ACHN (cell line): ENCODE data around the gene CD1E.
"Not testable (repeated sequence)": the region's sequence is repeated elsewhere in the genome, so short reads cannot be mapped to it uniquely, and the experiment has no call there.

ENCODE experiments used
- DNase-seq: peaks from one replicate; pipeline ENCODE4 v3.0.0-alpha.2; 2015
- in situ Hi-C: cut with HindIII; loops from 2 replicates; pipeline ENCODE4 v1.10.0; 2017; ENCODE audit warnings: low sequenced_read_pairs, low pct_ligation_motif_present, low pct_unique_long_range_greater_than_20kb

The CD1E gene

GRCh38 chr1:158355773-158356285 is 2.1 kb downstream of the CD1E start:
- DNase-seq = no peak
- in situ Hi-C loops = no loop called here

- in situ Hi-C loops = no loop called here
- DNase-seq = no peak
Observed at GRCh38 chr1:158356616-158357015, 2.9 kb downstream of the CD1E start.

GRCh38 chr1:158357441-158357840 is 3.7 kb downstream of the CD1E start:
- no peak for DNase-seq
- in situ Hi-C loops = no loop called here

GRCh38 chr1:158362482-158362881 is 8.8 kb downstream of the CD1E start:
- in situ Hi-C loops = no loop called here
- no peak for DNase-seq

GRCh38 chr1:158362941-158363340 is 9.2 kb downstream of the CD1E start:
- DNase-seq = no peak
- in situ Hi-C loops = no loop called here

GRCh38 chr1:158366783-158367182 is 13.1 kb downstream of the CD1E start:
- in situ Hi-C loops = no loop called here
- DNase-seq = no peak

GRCh38 chr1:158371188-158371953 is 17.7 kb downstream of the CD1E start:
- in situ Hi-C loops = no loop called here
- DNase-seq = no peak

GRCh38 chr1:158374101-158374500 is 20.4 kb downstream of the CD1E start:
- in situ Hi-C loops, DNase-seq: not testable (repeated sequence)

GRCh38 chr1:158374860-158375259 is 21.2 kb downstream of the CD1E start:
- DNase-seq = no peak
- in situ Hi-C loops = no loop called here

GRCh38 chr1:158390331-158390730 is 36.6 kb downstream of the CD1E start:
- in situ Hi-C loops = no loop called here
- no peak for DNase-seq

GRCh38 chr1:158391099-158391498 is 37.4 kb downstream of the CD1E start:
- in situ Hi-C loops = no loop called here
- DNase-seq = no peak

- in situ Hi-C loops = no loop called here
- no peak for DNase-seq
Observed at GRCh38 chr1:158393476-158393875, 39.8 kb downstream of the CD1E start.

GRCh38 chr1:158396646-158397045 is 43.0 kb downstream of the CD1E start:
- in situ Hi-C loops = no loop called here
- no peak for DNase-seq

- in situ Hi-C loops = no loop called here
- no peak for DNase-seq
Observed at GRCh38 chr1:158398818-158399514, 45.3 kb downstream of the CD1E start, which contains the start of gene OR10T2. OR10T2 (minus strand) TSS chr1:158399466; CDS start chr1:158399466, 0 bp downstream.

GRCh38 chr1:158400871-158401270 is 47.2 kb downstream of the CD1E start:
- in situ Hi-C loops = no loop called here
- DNase-seq = no peak

- DNase-seq = no peak
- in situ Hi-C loops = no loop called here
Observed at GRCh38 chr1:158407092-158407491, 53.4 kb downstream of the CD1E start.
